CD4-positive, alpha-beta T cell treated with Interleukin-12 subunit alpha and Interleukin-12 subunit beta, for 1 hour (primary cell): Measurements from ENCODE around the gene OR10H1.
"Not testable (repeated sequence)": the region's sequence is repeated elsewhere in the genome, so short reads cannot be mapped to it uniquely, and the experiment has no call there.

Experiments used
- DNase-seq: peaks from one replicate; pipeline ENCODE4 v3.0.0-alpha.2; 2020

OR10H1 gene

GRCh38 chr19:15815306-15815705, at the start of gene OR10H1:
OR10H1 (minus strand) TSS chr19:15815664; CDS start chr19:15808037, 7,627 bp downstream.
- DNase-seq = no peak

GRCh38 chr19:15864824-15865223, 49.4 kb upstream of the OR10H1 start:
- no peak for DNase-seq

GRCh38 chr19:15863272-15863671, 47.8 kb upstream of the OR10H1 start:
- no peak for DNase-seq

GRCh38 chr19:15862444-15862843, 47.0 kb upstream of the OR10H1 start:
- no peak for DNase-seq

GRCh38 chr19:15860522-15860921, 45.1 kb upstream of the OR10H1 start:
- DNase-seq = no peak

- DNase-seq = no peak
Observed at GRCh38 chr19:15859187-15859586, 43.7 kb upstream of the OR10H1 start.

GRCh38 chr19:15850385-15850784, 34.9 kb upstream of the OR10H1 start:
- no peak for DNase-seq

GRCh38 chr19:15846923-15847322, 31.5 kb upstream of the OR10H1 start:
- DNase-seq = no peak

GRCh38 chr19:15843894-15844222, 28.4 kb upstream of the OR10H1 start:
- not testable (repeated sequence) for DNase-seq

GRCh38 chr19:15843203-15843893, 27.9 kb upstream of the OR10H1 start:
- DNase-seq = peak; percentile 10

GRCh38 chr19:15841875-15842569, 26.6 kb upstream of the OR10H1 start:
- no peak for DNase-seq

GRCh38 chr19:15840833-15841232, 25.4 kb upstream of the OR10H1 start:
- DNase-seq = no peak

- DNase-seq = not testable (repeated sequence)
Observed at GRCh38 chr19:15839888-15840287, 24.4 kb upstream of the OR10H1 start.

GRCh38 chr19:15838351-15838750, 22.9 kb upstream of the OR10H1 start:
- DNase-seq = no peak

- DNase-seq = no peak
Observed at GRCh38 chr19:15837221-15837731, 21.8 kb upstream of the OR10H1 start.

GRCh38 chr19:15836330-15837220, 21.1 kb upstream of the OR10H1 start:
- peak; percentile 96 for DNase-seq

GRCh38 chr19:15835565-15836329, 20.3 kb upstream of the OR10H1 start:
- DNase-seq = peak; percentile 83

GRCh38 chr19:15834232-15834631, 18.8 kb upstream of the OR10H1 start:
- not testable (repeated sequence) for DNase-seq

GRCh38 chr19:15831626-15832025, 16.2 kb upstream of the OR10H1 start:
- DNase-seq = no peak

GRCh38 chr19:15829786-15830185, 14.3 kb upstream of the OR10H1 start:
- no peak for DNase-seq

GRCh38 chr19:15829306-15829698, 13.8 kb upstream of the OR10H1 start:
- no peak for DNase-seq

GRCh38 chr19:15828611-15829305, 13.3 kb upstream of the OR10H1 start:
- DNase-seq = not testable (repeated sequence)
